ENCODE data around the gene RNPEP. TPM values are rescaled to one million over a fixed set of nuclear protein-coding genes. Genes with fewer than 3 reads are reported as not detected.

The RNPEP gene
- total and polyA plus RNA-seq, 2 of the 13 experiments (the other 11 are each of a cell fraction or from before 2014, with no cell fraction given): 20.6 to 38.4 TPM

- TF ChIP-seq KIAA2018 (CRISPR knock-in tag; IDR thresholded peaks at IDR 0.05; ENCODE audit: borderline replicate concordance) (0 out of 2 replicates have a peak, but pooled peaks have one; percentile 21), CHD2 (IDR thresholded peaks at IDR 0.05; ENCODE audit: low read depth, low read length) (peak; percentile 86), HNRNPLL (IDR thresholded peaks at IDR 0.05; ENCODE audit: low read depth, low read length, poor library complexity, severe bottlenecking) (peak; percentile 58), KLF9 (CRISPR knock-in tag; IDR thresholded peaks at IDR 0.05; ENCODE audit: low read depth) (peak; percentile 48; the same call in 1 of the 2 replicates), SETDB1 (CRISPR knock-in tag; IDR thresholded peaks at IDR 0.05; ENCODE audit: borderline replicate concordance) (no peak), KDM1A (CRISPR knock-in tag; IDR thresholded peaks at IDR 0.05) (no peak), RFX5 (IDR thresholded peaks at IDR 0.05; ENCODE audit: low read depth, low read length) (no peak), ATF2 (CRISPR knock-in tag; IDR thresholded peaks at IDR 0.05) (peak; percentile 56; the same call in 1 of the 2 replicates), E2F1 (CRISPR knock-in tag; IDR thresholded peaks at IDR 0.05) (0 out of 2 replicates have a peak, but pooled peaks have one; percentile 34)
- TF ChIP-seq, protein P1, sequence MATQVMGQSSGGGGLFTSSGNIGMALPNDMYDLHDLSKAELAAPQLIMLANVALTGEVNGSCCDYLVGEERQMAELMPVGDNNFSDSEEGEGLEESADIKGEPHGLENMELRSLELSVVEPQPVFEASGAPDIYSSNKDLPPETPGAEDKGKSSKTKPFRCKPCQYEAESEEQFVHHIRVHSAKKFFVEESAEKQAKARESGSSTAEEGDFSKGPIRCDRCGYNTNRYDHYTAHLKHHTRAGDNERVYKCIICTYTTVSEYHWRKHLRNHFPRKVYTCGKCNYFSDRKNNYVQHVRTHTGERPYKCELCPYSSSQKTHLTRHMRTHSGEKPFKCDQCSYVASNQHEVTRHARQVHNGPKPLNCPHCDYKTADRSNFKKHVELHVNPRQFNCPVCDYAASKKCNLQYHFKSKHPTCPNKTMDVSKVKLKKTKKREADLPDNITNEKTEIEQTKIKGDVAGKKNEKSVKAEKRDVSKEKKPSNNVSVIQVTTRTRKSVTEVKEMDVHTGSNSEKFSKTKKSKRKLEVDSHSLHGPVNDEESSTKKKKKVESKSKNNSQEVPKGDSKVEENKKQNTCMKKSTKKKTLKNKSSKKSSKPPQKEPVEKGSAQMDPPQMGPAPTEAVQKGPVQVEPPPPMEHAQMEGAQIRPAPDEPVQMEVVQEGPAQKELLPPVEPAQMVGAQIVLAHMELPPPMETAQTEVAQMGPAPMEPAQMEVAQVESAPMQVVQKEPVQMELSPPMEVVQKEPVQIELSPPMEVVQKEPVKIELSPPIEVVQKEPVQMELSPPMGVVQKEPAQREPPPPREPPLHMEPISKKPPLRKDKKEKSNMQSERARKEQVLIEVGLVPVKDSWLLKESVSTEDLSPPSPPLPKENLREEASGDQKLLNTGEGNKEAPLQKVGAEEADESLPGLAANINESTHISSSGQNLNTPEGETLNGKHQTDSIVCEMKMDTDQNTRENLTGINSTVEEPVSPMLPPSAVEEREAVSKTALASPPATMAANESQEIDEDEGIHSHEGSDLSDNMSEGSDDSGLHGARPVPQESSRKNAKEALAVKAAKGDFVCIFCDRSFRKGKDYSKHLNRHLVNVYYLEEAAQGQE (IDR thresholded peaks at IDR 0.05; ENCODE audit: borderline replicate concordance in 1 of 2, low read depth in 1 of 2, low read length in 2 of 2): 0 out of 4 replicates have a peak, but pooled peaks of 1 of the 2 experiments have one; percentile 11
- TF ChIP-seq, protein P2, sequence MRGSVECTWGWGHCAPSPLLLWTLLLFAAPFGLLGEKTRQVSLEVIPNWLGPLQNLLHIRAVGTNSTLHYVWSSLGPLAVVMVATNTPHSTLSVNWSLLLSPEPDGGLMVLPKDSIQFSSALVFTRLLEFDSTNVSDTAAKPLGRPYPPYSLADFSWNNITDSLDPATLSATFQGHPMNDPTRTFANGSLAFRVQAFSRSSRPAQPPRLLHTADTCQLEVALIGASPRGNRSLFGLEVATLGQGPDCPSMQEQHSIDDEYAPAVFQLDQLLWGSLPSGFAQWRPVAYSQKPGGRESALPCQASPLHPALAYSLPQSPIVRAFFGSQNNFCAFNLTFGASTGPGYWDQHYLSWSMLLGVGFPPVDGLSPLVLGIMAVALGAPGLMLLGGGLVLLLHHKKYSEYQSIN (CRISPR knock-in tag; IDR thresholded peaks at IDR 0.05; ENCODE audit: borderline replicate concordance): no peak
Measured at GRCh38 chr1:201955009-201955728, 27.3 kb upstream of the RNPEP start, which contains the start of gene TIMM17A (continued).

All from HepG2 (cell line).